Rectal smooth muscle tissue (tissue), 1 donor: ENCODE data around the gene SLC19A2.
"Not testable (repeated sequence)": the region's sequence is repeated elsewhere in the genome, so short reads cannot be mapped to it uniquely, and the experiment has no call there.

Source experiments
- H3K27ac ChIP-seq: one replicate; pipeline ENCODE4 v1.7.0; 2013; ENCODE audit warnings: low read depth, low read length, inconsistent platforms
- H3K27me3 ChIP-seq: one replicate; pipeline ENCODE4 v1.7.0; 2013; ENCODE audit warnings: low read length; ENCODE audit not compliant: control insufficient read depth, insufficient read depth
- H3K36me3 ChIP-seq: one replicate; pipeline ENCODE4 v1.7.0; 2013; ENCODE audit warnings: low read length; ENCODE audit not compliant: control insufficient read depth, insufficient read depth
- H3K4me1 ChIP-seq: one replicate; pipeline ENCODE4 v1.7.0; 2013; ENCODE audit warnings: low read length; ENCODE audit not compliant: control insufficient read depth, insufficient read depth
- H3K4me3 ChIP-seq: one replicate; pipeline ENCODE4 v1.7.0; 2013; ENCODE audit warnings: low read length
- H3K9ac ChIP-seq: one replicate; pipeline ENCODE4 v1.7.0; 2013; ENCODE audit warnings: low read length

SLC19A2 gene, protein sequence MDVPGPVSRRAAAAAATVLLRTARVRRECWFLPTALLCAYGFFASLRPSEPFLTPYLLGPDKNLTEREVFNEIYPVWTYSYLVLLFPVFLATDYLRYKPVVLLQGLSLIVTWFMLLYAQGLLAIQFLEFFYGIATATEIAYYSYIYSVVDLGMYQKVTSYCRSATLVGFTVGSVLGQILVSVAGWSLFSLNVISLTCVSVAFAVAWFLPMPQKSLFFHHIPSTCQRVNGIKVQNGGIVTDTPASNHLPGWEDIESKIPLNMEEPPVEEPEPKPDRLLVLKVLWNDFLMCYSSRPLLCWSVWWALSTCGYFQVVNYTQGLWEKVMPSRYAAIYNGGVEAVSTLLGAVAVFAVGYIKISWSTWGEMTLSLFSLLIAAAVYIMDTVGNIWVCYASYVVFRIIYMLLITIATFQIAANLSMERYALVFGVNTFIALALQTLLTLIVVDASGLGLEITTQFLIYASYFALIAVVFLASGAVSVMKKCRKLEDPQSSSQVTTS

DNA sequence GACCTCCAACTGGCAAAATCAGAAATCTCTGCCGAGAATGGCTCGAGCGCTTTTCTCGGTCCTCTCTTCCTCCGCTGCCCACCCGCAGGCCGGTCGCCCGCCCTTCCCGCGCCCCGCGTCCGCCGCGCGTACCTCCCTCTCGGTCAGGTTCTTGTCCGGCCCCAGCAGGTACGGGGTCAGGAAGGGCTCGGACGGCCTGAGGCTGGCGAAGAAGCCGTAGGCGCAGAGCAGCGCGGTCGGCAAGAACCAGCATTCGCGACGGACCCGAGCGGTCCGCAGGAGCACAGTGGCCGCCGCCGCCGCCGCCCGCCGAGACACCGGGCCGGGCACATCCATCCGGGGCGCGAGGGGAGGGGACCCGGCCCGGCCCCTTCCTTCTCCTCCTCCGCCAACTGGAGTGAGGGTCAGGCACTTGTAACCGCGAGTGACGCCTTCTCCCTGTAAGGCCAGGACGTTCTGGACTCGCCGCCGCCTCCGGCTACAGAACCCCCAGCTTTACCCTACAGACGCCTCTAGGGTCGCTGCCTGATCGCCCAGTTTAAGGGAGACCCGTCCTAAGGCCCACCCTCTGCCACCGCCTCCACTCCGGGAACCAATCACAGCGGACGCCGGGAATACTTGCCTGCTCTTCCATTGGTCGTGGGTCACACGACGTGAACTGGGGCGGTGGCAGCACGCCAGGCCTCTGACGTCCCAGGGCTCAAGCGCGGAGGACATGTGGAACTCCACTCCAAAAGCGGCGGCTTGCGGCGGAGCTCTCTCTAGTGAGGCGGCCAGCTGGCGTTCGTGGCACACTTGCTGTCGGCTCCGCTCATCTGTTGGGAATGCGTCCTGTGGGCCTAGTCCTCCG, at the start of gene SLC19A2:
SLC19A2 (minus strand) TSS at position 514 of the 850 bp plus-strand sequence; CDS start at position 336, 178 bp downstream.
- Histone ChIP-seq H3K27me3 (no peaks in the 10 kb centered on the region), H3K9ac (peak within 1 kb of the TSS; percentile 85), H3K4me3 (peak within 1 kb of the TSS; percentile 82), H3K4me1 (peaks cover 15% of the 10 kb centered on the region), H3K36me3 (no peaks in the 10 kb centered on the region), H3K27ac (peak within 1 kb of the TSS; percentile 99)

DNA sequence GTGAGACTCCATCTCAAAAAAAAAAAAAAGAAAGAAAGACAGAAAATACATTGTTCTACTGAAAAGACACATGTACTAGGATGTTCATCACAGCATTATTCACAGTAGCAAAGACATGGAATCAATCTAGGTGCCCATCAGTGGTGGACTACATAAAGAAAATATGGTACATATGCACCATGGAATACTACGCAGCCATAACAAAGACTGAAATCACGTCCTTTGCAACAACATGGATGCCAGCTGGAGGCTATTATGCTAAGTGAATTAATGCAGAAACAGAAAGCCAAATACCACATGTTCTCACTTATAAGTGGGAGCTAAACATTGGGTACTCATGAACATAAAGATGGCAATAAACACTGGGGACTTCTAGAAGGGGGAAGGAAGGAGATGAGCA, 48.9 kb upstream of the SLC19A2 start:
- no peak overlapping the region for H3K9ac ChIP-seq
- H3K4me3 ChIP-seq = no peak overlapping the region
- H3K4me1 ChIP-seq = no peaks in the 10 kb centered on the region

DNA sequence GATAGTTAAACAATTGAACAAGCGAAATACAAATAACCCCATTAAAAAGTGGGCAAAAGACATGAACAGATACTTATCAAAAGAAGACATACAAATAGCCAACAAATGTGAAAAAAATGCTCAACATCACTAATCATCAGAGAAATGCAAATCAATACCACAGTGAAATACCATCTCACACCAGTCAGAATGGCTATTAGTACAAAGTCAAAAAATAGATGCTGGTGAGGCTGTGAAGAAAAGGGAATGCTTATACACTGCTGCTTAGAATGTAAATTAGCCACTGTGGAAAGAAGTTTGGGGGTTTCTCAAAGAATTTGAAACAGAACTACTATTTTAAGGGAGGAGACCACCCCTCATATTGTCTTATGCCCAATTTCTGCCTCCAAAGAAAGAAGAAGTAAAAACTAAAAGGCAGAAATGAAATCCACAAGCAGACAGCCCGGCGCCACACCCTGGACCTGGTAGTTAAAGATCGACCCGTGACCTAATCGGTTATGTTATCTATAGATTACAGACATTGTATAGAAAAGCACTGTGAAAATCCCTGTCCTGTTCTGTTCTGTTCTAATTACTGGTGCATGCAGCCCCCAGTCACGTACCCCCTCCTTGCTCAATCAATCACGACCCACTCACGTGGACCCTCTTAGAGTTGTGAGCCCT, 47.9 kb upstream of the SLC19A2 start:
- H3K27me3 ChIP-seq, H3K4me3 ChIP-seq, H3K36me3 ChIP-seq, H3K27ac ChIP-seq, H3K9ac ChIP-seq, H3K4me1 ChIP-seq: not testable (repeated sequence)

More for the DNA sequence above, 48.9 kb upstream of the SLC19A2 start:
- Histone ChIP-seq H3K27ac (no peak overlapping the region), H3K27me3 (no peaks in the 10 kb centered on the region), H3K36me3 (no peaks in the 10 kb centered on the region)

DNA sequence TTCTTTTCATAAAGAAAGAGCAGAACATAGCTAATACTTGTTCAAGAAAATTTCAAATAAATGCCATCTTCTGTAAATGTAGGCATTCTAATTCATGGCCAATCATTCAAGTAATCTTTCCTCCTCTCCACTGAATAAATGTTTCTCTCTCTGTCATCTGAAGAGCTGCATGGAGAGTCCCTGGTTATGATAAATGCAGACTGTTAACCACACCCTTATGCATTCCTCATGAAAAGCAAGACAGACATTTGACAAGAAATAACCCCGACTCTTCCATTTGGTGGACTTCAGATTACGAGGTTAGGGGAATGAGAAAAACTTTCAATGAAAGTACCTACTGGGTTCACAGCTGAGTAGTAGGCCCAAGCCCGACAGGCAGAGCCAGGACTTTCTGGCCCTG, 44.7 kb upstream of the SLC19A2 start:
- Histone ChIP-seq H3K9ac (no peak overlapping the region), H3K4me3 (no peak overlapping the region), H3K27me3 (no peaks in the 10 kb centered on the region), H3K27ac (no peak overlapping the region), H3K4me1 (no peaks in the 10 kb centered on the region), H3K36me3 (no peaks in the 10 kb centered on the region)

DNA sequence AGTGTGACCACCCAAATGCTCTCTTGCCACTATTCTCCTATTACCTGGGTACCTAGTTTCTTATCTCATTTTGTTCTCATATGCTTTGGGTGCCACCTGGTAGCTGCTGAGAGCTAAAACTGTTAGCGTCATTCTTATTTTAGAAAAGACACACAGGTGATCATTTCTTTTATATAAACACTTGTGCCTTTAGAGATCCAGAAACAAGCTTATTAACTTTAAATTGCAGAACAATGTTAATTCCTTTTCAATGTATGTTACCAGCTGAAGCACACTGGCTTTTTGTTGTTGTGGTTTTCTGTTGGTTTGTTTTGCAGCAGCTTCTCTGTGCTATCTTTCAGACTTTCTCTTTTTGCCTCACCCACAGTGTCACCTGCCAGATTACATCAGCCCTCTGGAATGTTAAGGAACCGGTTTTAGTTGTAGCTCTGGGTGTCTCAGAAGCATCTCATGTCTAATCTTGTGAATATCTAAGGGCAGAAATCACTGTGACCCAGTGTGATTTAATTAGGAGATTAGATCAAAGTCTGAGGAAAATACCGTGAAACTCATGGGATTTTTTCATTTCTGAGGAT, 43.4 kb upstream of the SLC19A2 start:
- Histone ChIP-seq H3K36me3 (no peaks in the 10 kb centered on the region), H3K4me3 (peak overlapping the region; percentile 19), H3K27ac (no peak overlapping the region), H3K27me3 (no peaks in the 10 kb centered on the region), H3K4me1 (no peaks in the 10 kb centered on the region), H3K9ac (no peak overlapping the region)

DNA sequence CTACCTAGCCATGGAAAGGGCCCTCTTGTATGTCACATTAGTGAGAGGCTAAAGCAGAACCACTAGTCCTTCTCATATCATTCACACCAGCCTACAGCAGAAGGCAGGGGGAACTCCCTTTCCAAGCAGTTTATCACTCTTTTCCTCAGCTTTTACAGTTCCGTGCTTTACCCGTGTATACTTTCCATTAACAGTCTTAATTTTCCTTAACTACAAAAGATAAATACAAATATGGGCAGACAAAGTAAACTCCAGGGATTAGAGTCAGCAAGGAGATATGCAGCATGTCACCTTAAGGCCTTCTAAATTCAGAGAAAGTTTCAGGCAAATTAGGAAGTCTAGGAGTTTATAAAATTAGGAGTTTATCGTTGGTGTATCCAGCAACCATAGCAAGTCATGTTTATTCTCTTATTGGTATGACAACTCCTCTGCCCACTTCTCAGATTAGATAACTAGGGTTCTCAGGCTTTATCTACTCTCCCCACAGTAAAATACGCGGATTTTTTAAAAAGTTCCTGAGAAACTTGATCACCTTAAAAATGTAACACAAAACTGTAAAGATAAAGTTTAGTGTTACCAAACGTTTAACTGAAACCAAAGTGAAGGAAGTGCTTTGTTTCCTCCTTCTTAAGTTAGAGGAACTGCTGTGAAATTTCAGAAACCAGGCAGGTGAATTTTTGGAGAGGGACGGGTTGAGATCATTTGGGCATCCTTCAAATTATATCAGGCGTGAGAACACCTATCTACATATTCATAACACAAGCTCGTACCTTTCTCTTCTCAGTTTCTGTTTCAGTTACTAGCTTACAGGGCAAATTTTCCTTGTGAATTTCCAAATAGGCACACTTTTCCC, 42.7 kb upstream of the SLC19A2 start:
- H3K27me3 ChIP-seq = no peaks in the 10 kb centered on the region
- no peaks in the 10 kb centered on the region for H3K4me1 ChIP-seq
- no peaks in the 10 kb centered on the region for H3K36me3 ChIP-seq
- H3K27ac ChIP-seq = no peak overlapping the region
- no peak overlapping the region for H3K9ac ChIP-seq
- H3K4me3 ChIP-seq = peak overlapping the region; percentile 19

DNA sequence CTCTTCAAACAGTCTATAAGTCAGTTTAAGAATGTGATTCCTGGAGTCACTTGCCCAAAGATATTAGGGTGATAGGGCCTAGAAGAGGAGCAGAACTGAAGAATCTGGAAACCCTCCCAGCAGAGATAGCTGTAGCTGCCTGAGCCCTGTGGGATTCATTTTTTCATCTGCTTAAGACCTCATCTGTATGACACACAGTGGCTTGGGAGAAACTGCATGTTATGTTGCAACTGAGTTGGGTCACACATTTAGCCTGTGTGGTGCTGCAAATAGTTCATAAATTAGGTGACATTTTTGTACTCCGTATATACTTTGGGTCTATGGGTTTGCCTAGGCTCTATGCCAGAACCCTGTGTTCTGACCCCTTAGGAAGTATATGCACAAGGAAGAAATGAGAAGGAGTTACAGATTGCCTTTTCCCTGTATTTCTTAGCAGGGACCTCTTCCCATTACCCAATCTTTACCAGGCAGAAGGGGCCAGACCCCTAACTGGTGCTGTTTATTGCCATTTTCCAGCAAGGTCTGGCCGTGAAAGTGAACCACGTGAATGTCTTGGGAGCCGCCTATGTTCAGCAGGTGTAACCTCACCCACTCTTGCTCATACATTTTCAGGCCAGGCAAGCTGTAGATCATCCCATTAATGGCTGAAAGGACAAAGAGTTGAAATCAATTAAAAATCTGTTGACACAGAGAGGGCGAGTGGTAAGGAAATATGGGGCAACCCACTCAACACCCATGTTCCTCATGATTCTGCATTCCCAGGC, 41.9 kb upstream of the SLC19A2 start:
- Histone ChIP-seq H3K9ac (no peak overlapping the region), H3K27ac (no peak overlapping the region)

DNA sequence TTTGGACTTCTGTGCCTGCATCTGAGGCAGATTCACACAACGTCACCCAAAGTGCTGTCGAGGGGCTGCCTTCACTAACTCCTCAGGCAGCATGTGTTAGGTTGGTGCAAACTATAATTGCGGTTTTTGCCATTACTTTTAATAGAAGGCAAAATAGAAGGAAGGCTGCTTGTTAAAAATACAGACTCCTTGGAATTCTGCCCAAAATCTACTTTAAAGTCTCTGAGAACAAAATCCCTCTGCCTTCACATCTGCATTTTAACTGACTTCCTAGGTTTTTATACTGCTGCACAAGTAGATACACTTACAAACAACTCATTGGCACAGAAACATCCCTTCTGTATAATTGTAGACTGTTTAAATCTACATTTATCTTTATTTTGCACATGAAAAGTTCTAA, 41.3 kb upstream of the SLC19A2 start:
- no peak overlapping the region for H3K27ac ChIP-seq
- no peaks in the 10 kb centered on the region for H3K27me3 ChIP-seq
- no peaks in the 10 kb centered on the region for H3K36me3 ChIP-seq
- no peak overlapping the region for H3K4me3 ChIP-seq
- no peaks in the 10 kb centered on the region for H3K4me1 ChIP-seq
- no peak overlapping the region for H3K9ac ChIP-seq

More for the DNA sequence above, 41.9 kb upstream of the SLC19A2 start:
- no peaks in the 10 kb centered on the region for H3K27me3 ChIP-seq
- no peaks in the 10 kb centered on the region for H3K36me3 ChIP-seq
- no peaks in the 10 kb centered on the region for H3K4me1 ChIP-seq
- no peak overlapping the region for H3K4me3 ChIP-seq

DNA sequence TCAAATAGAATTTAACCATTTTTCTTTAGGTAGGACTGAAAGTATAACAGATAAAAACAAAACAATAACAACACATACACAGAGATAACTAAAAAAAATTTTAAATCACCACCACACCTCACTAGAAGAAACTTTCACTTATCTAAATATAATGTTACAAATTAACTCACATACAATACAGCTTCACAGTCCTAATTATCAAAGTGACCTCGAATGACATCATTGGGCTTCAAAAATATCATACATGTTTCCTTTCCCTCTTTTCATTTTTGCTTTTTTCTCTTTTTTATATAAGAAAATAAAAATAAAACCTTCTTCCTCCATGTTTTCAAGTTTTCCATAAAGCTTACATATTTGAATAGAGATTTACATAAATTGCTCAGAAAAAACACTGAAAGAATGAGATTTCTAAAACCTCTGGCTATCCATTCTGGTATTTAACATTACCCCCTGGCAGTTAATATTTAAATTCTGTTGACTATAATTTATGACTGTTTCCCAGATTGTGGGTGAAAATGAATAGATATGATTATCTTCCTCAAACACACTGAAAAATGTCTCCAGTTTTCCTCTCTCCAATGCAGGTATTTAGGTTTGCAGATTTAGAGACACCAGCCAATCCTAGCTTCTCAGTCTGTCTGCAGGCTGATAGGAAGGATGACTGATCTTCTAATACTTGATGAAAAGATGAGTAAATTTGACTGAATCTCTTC, 40.5 kb upstream of the SLC19A2 start:
- Histone ChIP-seq H3K9ac (no peak overlapping the region), H3K27ac (no peak overlapping the region), H3K4me3 (no peak overlapping the region), H3K36me3 (no peaks in the 10 kb centered on the region), H3K4me1 (no peaks in the 10 kb centered on the region), H3K27me3 (no peaks in the 10 kb centered on the region)

DNA sequence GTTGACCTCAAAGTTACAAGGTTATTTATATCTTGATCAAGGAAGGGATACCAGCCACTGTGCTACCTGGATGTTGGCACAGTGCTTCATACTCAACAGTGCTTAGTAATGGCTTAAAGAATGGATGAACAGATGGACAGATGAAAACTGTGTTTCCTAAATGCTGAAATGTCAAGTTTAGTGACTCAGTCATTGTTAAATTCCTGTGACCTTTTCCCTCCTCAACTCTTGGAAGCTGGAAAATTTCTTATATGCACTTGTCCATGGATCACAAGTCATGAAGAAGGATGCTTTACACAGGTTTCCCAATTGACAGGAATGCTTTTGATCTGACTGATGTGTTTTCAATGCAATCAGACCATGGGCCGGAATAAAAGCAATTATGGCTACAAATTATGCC, 39.6 kb upstream of the SLC19A2 start:
- no peaks in the 10 kb centered on the region for H3K36me3 ChIP-seq

More for the DNA sequence above, 39.6 kb upstream of the SLC19A2 start:
- H3K9ac ChIP-seq = no peak overlapping the region
- H3K4me3 ChIP-seq = no peak overlapping the region
- no peaks in the 10 kb centered on the region for H3K27me3 ChIP-seq
- H3K27ac ChIP-seq = no peak overlapping the region
- no peaks in the 10 kb centered on the region for H3K4me1 ChIP-seq
